HG03442 (cell line): ENCODE data around the gene ATP5F1D.

Source experiments
- ATAC-seq: cut with Tn5 transposase; IDR thresholded peaks from one replicate; pipeline ENCODE4 v1.9.1; 2021; ENCODE audit warnings: mild to moderate bottlenecking, moderate library complexity; ENCODE audit not compliant: unreplicated experiment

The ATP5F1D gene

DNA sequence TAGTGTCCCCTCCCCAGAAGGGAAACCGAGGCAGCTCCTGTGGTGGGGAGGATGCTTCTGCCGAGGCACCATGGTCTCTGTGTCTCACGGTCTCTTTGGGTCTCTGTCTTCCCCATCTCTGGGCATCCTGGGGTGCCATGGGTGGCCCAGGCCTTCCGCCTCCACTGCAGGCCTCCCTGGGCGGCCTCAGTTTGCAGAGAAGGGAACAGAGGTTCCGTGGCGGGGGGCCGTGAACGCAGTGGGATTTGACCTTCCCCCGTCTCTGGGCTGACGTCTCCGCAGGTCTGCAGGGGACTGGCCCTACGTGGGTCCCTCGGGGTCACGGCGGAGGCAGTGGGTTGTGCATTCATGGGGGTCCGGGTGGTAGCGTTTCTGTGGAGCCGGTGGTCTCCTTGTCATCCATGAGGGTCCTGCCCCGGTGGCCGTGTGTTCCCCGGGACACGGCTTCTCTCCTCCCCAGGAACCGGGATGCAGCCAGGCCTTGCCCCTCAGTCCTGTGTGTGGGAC lies 48.7 kb downstream of the ATP5F1D start:
- ATAC-seq: no peak

DNA sequence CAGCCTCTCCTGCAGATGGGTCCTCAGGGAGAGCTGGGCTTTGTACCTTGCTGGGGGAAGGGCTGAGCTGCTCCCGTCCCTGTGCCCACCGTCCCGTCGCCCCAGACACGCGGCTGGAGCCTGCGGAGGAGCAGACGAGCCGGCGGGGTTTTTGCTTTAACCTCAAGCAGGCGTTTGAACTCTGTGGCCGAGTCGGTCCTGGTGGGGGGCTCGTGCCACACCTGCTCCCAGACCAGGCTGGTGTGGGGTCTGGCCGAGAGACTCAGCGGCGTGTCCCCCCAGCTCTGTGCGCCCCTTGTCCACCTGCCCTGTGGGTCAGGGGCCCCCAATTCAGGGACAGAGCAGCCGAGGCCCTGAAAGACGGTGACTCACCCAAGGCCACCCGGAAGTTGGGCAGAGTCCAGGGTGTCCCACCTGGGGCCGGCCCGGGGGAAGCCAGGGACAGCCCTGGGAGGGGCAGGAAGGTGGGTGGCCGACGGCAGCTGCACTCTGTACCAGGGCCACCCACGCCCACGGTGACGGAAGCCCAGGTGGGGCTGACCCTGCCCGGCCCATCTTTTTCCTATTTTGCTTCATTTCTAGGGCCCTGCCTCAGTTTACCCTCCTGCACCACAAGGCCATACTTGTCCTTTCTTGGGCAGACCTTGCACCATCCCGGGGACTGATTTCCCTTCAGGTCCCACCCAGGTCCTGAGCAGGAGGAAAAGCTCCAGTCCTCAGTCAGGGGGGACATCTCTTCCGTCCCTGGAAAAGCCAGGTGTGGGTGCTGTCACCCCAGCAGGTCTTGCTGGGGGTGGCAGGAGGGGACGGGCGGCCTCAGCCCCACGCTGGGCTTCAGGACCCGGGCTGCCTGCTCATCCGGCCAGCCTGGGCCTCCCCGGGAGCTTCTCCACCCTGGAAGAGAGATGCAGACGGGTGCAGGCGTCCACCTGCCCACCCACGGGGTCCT lies 49.4 kb downstream of the ATP5F1D start:
- ATAC-seq: no peak

DNA sequence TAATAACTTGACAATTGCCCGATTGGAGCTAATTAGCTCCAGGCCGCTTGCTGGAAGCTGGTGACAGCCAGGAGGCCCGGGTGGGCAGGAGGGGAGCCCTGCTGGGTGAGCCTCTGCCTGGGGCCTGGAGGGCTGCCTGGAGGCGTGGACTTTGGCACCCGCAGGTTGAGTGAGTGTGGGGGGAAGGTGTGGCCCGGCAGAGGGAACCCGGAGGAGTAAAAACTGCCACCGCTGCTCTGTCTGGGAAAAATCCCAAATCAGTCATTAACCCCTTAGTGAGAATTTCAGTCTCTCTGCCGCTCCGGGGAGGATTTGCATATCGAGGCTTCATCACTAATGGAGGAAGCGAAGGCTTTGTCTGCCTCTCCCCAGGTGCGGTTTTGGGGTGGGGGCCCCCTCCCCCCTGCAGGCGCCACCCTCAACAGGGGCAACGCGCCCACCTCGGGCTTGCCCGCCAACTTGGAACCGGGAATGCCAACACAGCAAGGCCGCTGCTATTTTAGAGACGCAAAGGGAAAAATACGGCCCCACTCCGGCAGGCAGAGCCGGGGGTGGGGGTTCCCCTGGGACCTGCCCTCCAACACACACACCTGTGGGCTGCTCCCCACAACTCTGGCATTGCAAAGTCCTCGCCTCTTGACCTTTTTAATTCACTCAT lies 50.3 kb downstream of the ATP5F1D start:
- no peak for ATAC-seq

- ATAC-seq: no peak
Measured at GRCh38 chr19:1292419-1293151, 51.0 kb downstream of the ATP5F1D start.

DNA sequence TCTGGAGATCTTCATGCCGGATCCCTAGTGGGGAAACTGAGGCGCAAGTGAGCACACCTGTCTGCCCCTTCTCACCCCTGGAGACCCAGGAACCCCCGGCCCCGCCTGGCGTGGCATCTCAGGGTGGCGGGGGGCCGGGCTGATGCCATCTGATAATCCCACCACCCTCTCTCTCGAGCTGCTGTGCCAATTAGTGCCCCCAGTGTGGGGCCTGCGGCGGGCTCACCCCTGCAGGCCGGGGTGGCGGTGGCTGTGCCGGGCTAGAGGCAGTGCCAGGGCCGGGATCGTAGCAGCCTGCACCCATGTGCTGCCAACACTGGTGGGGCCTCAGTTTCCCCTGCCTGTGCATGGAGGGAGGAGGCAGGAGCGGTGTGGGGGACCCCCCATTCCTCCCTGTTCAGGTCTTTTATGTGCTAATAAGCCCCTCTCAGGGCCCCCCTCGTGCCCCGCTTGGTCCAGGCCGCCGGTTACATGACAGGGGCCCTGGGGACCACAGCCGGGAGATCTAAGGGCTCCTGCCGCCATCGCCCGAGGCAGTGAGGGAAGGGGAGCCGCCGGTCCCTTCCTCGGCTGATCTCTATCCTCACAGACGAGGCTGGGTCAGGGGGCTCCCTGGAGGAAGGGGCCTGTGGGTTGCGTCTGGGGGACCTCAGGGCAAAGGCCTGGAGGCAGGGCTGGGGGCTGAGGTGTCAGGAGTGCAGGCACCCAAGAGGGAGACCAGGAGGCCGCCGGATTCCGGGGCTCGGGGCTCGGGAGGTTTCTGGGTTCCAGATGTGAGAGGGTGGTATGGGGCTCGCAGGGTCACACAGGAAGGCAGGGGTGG lies 52.4 kb downstream of the ATP5F1D start:
- ATAC-seq: no peak
